GM18951 (cell line): ENCODE measurements around the gene ZFX.

Experiments used
- POLR2A ChIP-seq: IDR thresholded peaks from 4 replicates; pipeline ENCODE4 v1.6.1; 2011; ENCODE audit warnings: mild to moderate bottlenecking; ENCODE audit not compliant: insufficient read length, insufficient read depth; ENCODE audit errors: extremely low read depth
- in situ Hi-C: fragments of 300-500 bp; cut with MboI; formaldehyde crosslinking; loops from one replicate; pipeline ENCODE4 v1.12.0; 2022; ENCODE audit warnings: low sequenced_read_pairs, mixed read lengths, inconsistent platforms; ENCODE audit not compliant: unreplicated experiment

The ZFX gene

GRCh38 chrX:24156177-24156576 is 6.6 kb downstream of the ZFX start:
- in situ Hi-C loops: no loop called here
- no peak for TF ChIP-seq POLR2A

- in situ Hi-C loops: no loop called here
- no peak for TF ChIP-seq POLR2A
Measured at GRCh38 chrX:24158881-24159280, 9.4 kb downstream of the ZFX start.

GRCh38 chrX:24166078-24166477 is 16.5 kb downstream of the ZFX start:
- TF ChIP-seq POLR2A: no peak
- in situ Hi-C loops: no loop called here

- in situ Hi-C loops: no loop called here
- no peak for TF ChIP-seq POLR2A
Measured at GRCh38 chrX:24167719-24168472, 18.4 kb downstream of the ZFX start.

GRCh38 chrX:24168807-24169206 is 19.3 kb downstream of the ZFX start:
- no peak for TF ChIP-seq POLR2A

GRCh38 chrX:24169211-24169610 is 19.7 kb downstream of the ZFX start:
- in situ Hi-C loops: no loop called here
- no peak for TF ChIP-seq POLR2A

More at GRCh38 chrX:24168807-24169206, 19.3 kb downstream of the ZFX start:
- in situ Hi-C loops: no loop called here

- in situ Hi-C loops: no loop called here
- TF ChIP-seq POLR2A: no peak
Measured at GRCh38 chrX:24173115-24173847, 23.8 kb downstream of the ZFX start.

GRCh38 chrX:24175276-24175675 is 25.7 kb downstream of the ZFX start:
- in situ Hi-C loops: no loop called here

GRCh38 chrX:24178441-24178840 is 28.9 kb downstream of the ZFX start:
- no peak for TF ChIP-seq POLR2A
- in situ Hi-C loops: no loop called here

More at GRCh38 chrX:24175276-24175675, 25.7 kb downstream of the ZFX start:
- TF ChIP-seq POLR2A: no peak

- TF ChIP-seq POLR2A: no peak
- in situ Hi-C loops: no loop called here
Measured at GRCh38 chrX:24184018-24184417, 34.5 kb downstream of the ZFX start.

GRCh38 chrX:24186483-24186882 is 37.0 kb downstream of the ZFX start:
- TF ChIP-seq POLR2A: no peak
- in situ Hi-C loops: no loop called here

GRCh38 chrX:24186986-24187385 is 37.5 kb downstream of the ZFX start:
- in situ Hi-C loops: no loop called here
- TF ChIP-seq POLR2A: no peak

- in situ Hi-C loops: no loop called here
- TF ChIP-seq POLR2A: no peak
Measured at GRCh38 chrX:24189490-24189889, 40.0 kb downstream of the ZFX start.
